Measurements from ENCODE around the gene IFT20. TPM values are rescaled to one million over a fixed set of nuclear protein-coding genes. Genes with fewer than 3 reads are reported as not detected.
"Not testable (repeated sequence)": the region's sequence is repeated elsewhere in the genome, so short reads cannot be mapped to it uniquely, and the experiment has no call there.

Gene IFT20
- total RNA-seq, 1 experiment from 2014 or later, result 21.0 TPM

DNA sequence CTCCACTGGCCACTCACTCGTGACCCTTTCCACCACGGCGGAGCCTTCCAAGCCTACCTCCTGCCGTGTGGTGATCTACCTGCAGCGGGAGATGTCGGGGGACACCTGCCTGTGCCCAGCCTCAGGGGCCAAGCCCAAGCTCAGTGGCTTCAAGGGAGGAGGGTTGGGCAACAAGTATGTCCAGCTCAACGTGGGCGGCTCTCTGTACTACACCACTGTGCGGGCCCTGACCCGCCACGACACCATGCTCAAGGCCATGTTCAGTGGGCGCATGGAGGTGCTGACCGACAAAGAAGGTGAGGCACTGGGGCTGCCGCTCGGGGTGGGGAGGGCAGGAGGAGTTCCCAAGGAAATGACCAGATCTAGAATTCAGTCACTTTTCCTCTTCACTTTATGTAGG, 4.2 kb upstream of the IFT20 start:
- Histone ChIP-seq H3T11ph (ENCODE audit: low read length) (no peak overlapping the region), H4K8ac (replicated peaks; ENCODE audit: insufficient read length, low read depth, low read length) (no peak overlapping the region), H3K14ac (ENCODE audit: insufficient read depth, low read length) (no peak overlapping the region), H3K27ac (ENCODE audit: insufficient read length, low read depth, low read length) (no peak overlapping the region), H3K9ac (ENCODE audit: extremely low read depth, insufficient read length, low read length) (no peak overlapping the region), H2BK5ac (ENCODE audit: insufficient read length, low read length) (no peak overlapping the region), H3K4me2 (ENCODE audit: insufficient read depth, insufficient read length, low read length) (no peak overlapping the region), H3K56ac (ENCODE audit: insufficient read length, low read depth, low read length) (no peak overlapping the region), H3K18ac (ENCODE audit: insufficient read length, low read depth, low read length) (no peak overlapping the region), H4K91ac (ENCODE audit: insufficient read length, low read depth, low read length) (no peak overlapping the region), H2AFZ (ENCODE audit: low read length) (no peak overlapping the region), H3K4me1 (ENCODE audit: insufficient read depth, low read length) (peaks cover 9% of the 10 kb centered on the region; the same call in 1 of the 2 replicates), H3K27me3 (ENCODE audit: insufficient read depth, low read length) (no peaks in the 10 kb centered on the region), H2BK12ac (ENCODE audit: insufficient read length, low read depth, low read length) (no peak overlapping the region), H2BK120ac (ENCODE audit: low read depth, low read length, poor library complexity, severe bottlenecking) (no peak overlapping the region), H2BK15ac (ENCODE audit: low read depth, low read length) (no peak overlapping the region), H4K20me1 (ENCODE audit: control insufficient read depth, insufficient read depth, insufficient read length) (no peaks in the 10 kb centered on the region), H3K23me2 (ENCODE audit: insufficient read length, low read depth, low read length, poor library complexity, severe bottlenecking) (peaks cover 13% of the 10 kb centered on the region), H3K79me1 (ENCODE audit: insufficient read depth, low read depth, low read length, poor library complexity, severe bottlenecking) (no peaks in the 10 kb centered on the region), H3K79me2 (ENCODE audit: insufficient read depth, low read length) (no peaks in the 10 kb centered on the region; the same call in 1 of the 2 replicates), H2AK5ac (ENCODE audit: insufficient read length, low read length) (no peak overlapping the region), H4K5ac (ENCODE audit: insufficient read length, low read depth, low read length) (no peak overlapping the region), H3K9me3 (ENCODE audit: control insufficient read depth, low read depth, low read length) (no peaks in the 10 kb centered on the region), H3K4ac (ENCODE audit: low read depth, low read length) (no peak overlapping the region), H2BK20ac (ENCODE audit: low read depth, low read length, poor library complexity, severe bottlenecking) (no peak overlapping the region), H3K23ac (ENCODE audit: insufficient read length, low read depth, low read length) (no peak overlapping the region)
- peaks cover 13 to 16% of the 10 kb centered on the region in 2 experiments for H3K4me1 Mint-ChIP-seq
- WGBS (ENCODE audit: extremely low coverage, insufficient read length, low lambda C conversion rate), result no CpG with 5 or more reads among the region's 15 CpGs
- no peaks in the 10 kb centered on the region; a peak in 1 of 5 replicates for H3K9me3 Mint-ChIP-seq
- H3K27ac Mint-ChIP-seq, result no peak overlapping the region
- no peaks in the 10 kb centered on the region for H3K27me3 Mint-ChIP-seq (ENCODE audit: low read depth)
- H3K4me3 Mint-ChIP-seq, result no peak overlapping the region
- peaks cover 7 to 43% (median 38%) of the 10 kb centered on the region in 3 experiments; a peak in 5 of 7 replicates for H3K36me3 Mint-ChIP-seq (ENCODE audit: insufficient read depth in 1 of 3, low read depth in 3 of 3)
- TF ChIP-seq, protein P1, sequence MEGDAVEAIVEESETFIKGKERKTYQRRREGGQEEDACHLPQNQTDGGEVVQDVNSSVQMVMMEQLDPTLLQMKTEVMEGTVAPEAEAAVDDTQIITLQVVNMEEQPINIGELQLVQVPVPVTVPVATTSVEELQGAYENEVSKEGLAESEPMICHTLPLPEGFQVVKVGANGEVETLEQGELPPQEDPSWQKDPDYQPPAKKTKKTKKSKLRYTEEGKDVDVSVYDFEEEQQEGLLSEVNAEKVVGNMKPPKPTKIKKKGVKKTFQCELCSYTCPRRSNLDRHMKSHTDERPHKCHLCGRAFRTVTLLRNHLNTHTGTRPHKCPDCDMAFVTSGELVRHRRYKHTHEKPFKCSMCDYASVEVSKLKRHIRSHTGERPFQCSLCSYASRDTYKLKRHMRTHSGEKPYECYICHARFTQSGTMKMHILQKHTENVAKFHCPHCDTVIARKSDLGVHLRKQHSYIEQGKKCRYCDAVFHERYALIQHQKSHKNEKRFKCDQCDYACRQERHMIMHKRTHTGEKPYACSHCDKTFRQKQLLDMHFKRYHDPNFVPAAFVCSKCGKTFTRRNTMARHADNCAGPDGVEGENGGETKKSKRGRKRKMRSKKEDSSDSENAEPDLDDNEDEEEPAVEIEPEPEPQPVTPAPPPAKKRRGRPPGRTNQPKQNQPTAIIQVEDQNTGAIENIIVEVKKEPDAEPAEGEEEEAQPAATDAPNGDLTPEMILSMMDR (conservative IDR thresholded peaks at IDR 0.05), result no peak
- no peak for DNase-seq

DNA sequence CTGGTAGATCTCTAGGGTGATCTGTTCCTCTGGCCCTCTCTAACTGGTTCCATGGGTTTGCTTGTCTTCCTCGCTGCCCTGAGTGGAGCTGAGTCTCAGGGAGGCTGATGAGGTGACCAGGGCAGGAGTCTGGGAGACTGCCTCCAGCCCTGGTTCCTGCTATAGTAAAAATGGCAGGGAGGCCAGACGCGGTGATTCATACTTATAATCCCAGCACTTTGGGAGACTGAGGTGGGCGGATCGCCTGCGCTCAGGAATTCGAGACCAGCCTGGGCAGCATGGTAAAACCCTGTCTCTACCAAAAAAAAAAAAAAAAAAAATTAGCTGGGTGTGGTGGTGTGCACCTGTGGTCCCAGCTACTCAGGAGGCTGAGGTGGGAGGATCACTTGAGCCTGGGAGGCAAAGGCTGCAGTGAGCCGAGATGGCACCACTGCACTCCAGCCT, 3.5 kb upstream of the IFT20 start:
- not testable (repeated sequence) for H3T11ph ChIP-seq (ENCODE audit: low read length); H2BK12ac ChIP-seq (ENCODE audit: insufficient read length, low read depth, low read length); H2BK20ac ChIP-seq (ENCODE audit: low read depth, low read length, poor library complexity, severe bottlenecking); H3K9me3 Mint-ChIP-seq; H3K4me3 Mint-ChIP-seq; H3K27me3 ChIP-seq (ENCODE audit: insufficient read depth, low read length); H4K5ac ChIP-seq (ENCODE audit: insufficient read length, low read depth, low read length); H3K27me3 Mint-ChIP-seq (ENCODE audit: low read depth); H2BK15ac ChIP-seq (ENCODE audit: low read depth, low read length); H3K56ac ChIP-seq (ENCODE audit: insufficient read length, low read depth, low read length); H4K91ac ChIP-seq (ENCODE audit: insufficient read length, low read depth, low read length); H4K20me1 ChIP-seq (ENCODE audit: control insufficient read depth, insufficient read depth, insufficient read length); H2BK5ac ChIP-seq (ENCODE audit: insufficient read length, low read length); H4K8ac ChIP-seq (replicated peaks; ENCODE audit: insufficient read length, low read depth, low read length); H2AFZ ChIP-seq (ENCODE audit: low read length); H3K18ac ChIP-seq (ENCODE audit: insufficient read length, low read depth, low read length); H3K27ac ChIP-seq (ENCODE audit: insufficient read length, low read depth, low read length); H3K9me3 ChIP-seq (ENCODE audit: control insufficient read depth, low read depth, low read length); H3K79me2 ChIP-seq (ENCODE audit: insufficient read depth, low read length); H2BK120ac ChIP-seq (ENCODE audit: low read depth, low read length, poor library complexity, severe bottlenecking); H3K4ac ChIP-seq (ENCODE audit: low read depth, low read length); H3K4me2 ChIP-seq (ENCODE audit: insufficient read depth, insufficient read length, low read length); H3K14ac ChIP-seq (ENCODE audit: insufficient read depth, low read length); H3K4me1 ChIP-seq (ENCODE audit: insufficient read depth, low read length); H3K9ac ChIP-seq (ENCODE audit: extremely low read depth, insufficient read length, low read length); H3K79me1 ChIP-seq (ENCODE audit: insufficient read depth, low read depth, low read length, poor library complexity, severe bottlenecking); H3K23ac ChIP-seq (ENCODE audit: insufficient read length, low read depth, low read length); DNase-seq; H2AK5ac ChIP-seq (ENCODE audit: insufficient read length, low read length)
- Mint-ChIP-seq H3K4me1 (peaks cover 19 to 23% of the 10 kb centered on the region in 2 experiments), H3K27ac (peak overlapping the region in 2 of 3 experiments; percentile 46 to 87; a peak in 1 of 7 replicates), H3K36me3 (ENCODE audit: insufficient read depth in 1 of 3, low read depth in 3 of 3) (peaks cover 7 to 37% (median 32%) of the 10 kb centered on the region in 3 experiments; a peak in 5 of 7 replicates)
- H3K23me2 ChIP-seq (ENCODE audit: insufficient read length, low read depth, low read length, poor library complexity, severe bottlenecking), result peaks cover 13% of the 10 kb centered on the region
- no CpG with 5 or more reads among the region's 8 CpGs for WGBS (ENCODE audit: extremely low coverage, insufficient read length, low lambda C conversion rate)
